GM10248 (cell line): ENCODE results near the gene GNG11.
"Not testable (repeated sequence)": the region's sequence is repeated elsewhere in the genome, so short reads cannot be mapped to it uniquely, and the experiment has no call there.

Experiments
- CTCF ChIA-PET: fragments of 300-600 bp; sonication (Branson Sonifier 250); formaldehyde crosslinking; extraction: SDS; loops from one replicate; lab custom pipeline; 2021; ENCODE audit warnings: antibody characterized with exemption; lab: Yijun Ruan, JAX
- POLR2A ChIA-PET: fragments of 350-650 bp; sonication (Branson Sonifier 250); formaldehyde crosslinking; extraction: SDS; loops from one replicate; lab custom pipeline; 2020; ENCODE audit warnings: antibody characterized with exemption; lab: Yijun Ruan, JAX
- DNase-seq: peaks from one replicate; pipeline ENCODE4 v3.0.0; 2012; ENCODE audit errors: extremely low spot score
- CTCF ChIP-seq: IDR thresholded peaks from 2 replicates; pipeline ENCODE4 v1.5.1; 2012; ENCODE audit warnings: mild to moderate bottlenecking, low read depth; ENCODE audit errors: extremely low read depth, missing control alignments, control extremely low read depth

Gene GNG11

GRCh38 chr7:93910076-93910994 lies 11.2 kb upstream of the GNG11 start:
- TF ChIP-seq CTCF: no peak
- no peak for DNase-seq
- ChIA-PET POLR2A (no interaction called here), CTCF (interaction anchor here (1.0 to 2.0 kb wide), 3 partner anchors 8 to 177 kb away, joined by 4 to 7 read pairs (median 6); no protein-coding TSS in a partner anchor)

GRCh38 chr7:93911242-93911641 lies 10.3 kb upstream of the GNG11 start:
- DNase-seq, POLR2A ChIA-PET: not testable (repeated sequence)
- CTCF ChIA-PET: interaction anchor here (1.0 kb wide), 1 partner anchor 9 kb away, joined by 4 read pairs; no protein-coding TSS in a partner anchor

GRCh38 chr7:93911661-93912060 lies 9.9 kb upstream of the GNG11 start:
- CTCF ChIA-PET: interaction anchor here (1.0 kb wide), 1 partner anchor 9 kb away, joined by 4 read pairs; no protein-coding TSS in a partner anchor
- DNase-seq, POLR2A ChIA-PET: not testable (repeated sequence)

GRCh38 chr7:93913197-93913596 lies 8.3 kb upstream of the GNG11 start:
- no peak for DNase-seq
- CTCF ChIA-PET: interaction anchor here (1.0 kb wide), 1 partner anchor 25 kb away, joined by 3 read pairs; no protein-coding TSS in a partner anchor
- POLR2A ChIA-PET: no interaction called here
- TF ChIP-seq CTCF: no peak

GRCh38 chr7:93914581-93915066 lies 6.9 kb upstream of the GNG11 start:
- ChIA-PET POLR2A (no interaction called here), CTCF (no interaction called here)
- no peak for TF ChIP-seq CTCF
- DNase-seq: no peak

GRCh38 chr7:93915206-93915842 lies 6.2 kb upstream of the GNG11 start:
- DNase-seq, POLR2A ChIA-PET, CTCF ChIA-PET: not testable (repeated sequence)

GRCh38 chr7:93915888-93916287 lies 5.6 kb upstream of the GNG11 start:
- CTCF ChIA-PET: not testable (repeated sequence)

GRCh38 chr7:93916315-93916714 lies 5.2 kb upstream of the GNG11 start:
- DNase-seq, CTCF ChIA-PET, POLR2A ChIA-PET: not testable (repeated sequence)

More at GRCh38 chr7:93915888-93916287, 5.6 kb upstream of the GNG11 start:
- DNase-seq, POLR2A ChIA-PET: not testable (repeated sequence)

- DNase-seq: no peak
- POLR2A ChIA-PET: no interaction called here
Observed at GRCh38 chr7:93920496-93921182, 896 bp upstream of the GNG11 start.

More at GRCh38 chr7:93920496-93921182, 896 bp upstream of the GNG11 start:
- TF ChIP-seq CTCF: no peak
- CTCF ChIA-PET: interaction anchor here (1.4 to 2.9 kb wide), 5 partner anchors 12 to 186 kb away, joined by 3 to 11 read pairs (median 5); no protein-coding TSS in a partner anchor
